Stimulated activated CD4-positive, alpha-beta T cell treated with anti-CD3 and anti-CD28 coated beads, Interleukin-4, amount 100 ng/mL, for 48 hours (primary cell): ENCODE results near the gene CECR2.
"Not testable (repeated sequence)": the region's sequence is repeated elsewhere in the genome, so short reads cannot be mapped to it uniquely, and the experiment has no call there.

ENCODE experiments used
- DNase-seq, 2 donors: peaks; one replicate each; pipeline ENCODE4 v3.0.0-alpha.2; 2020; ENCODE audit warnings: low read depth in 2 of 2

The CECR2 gene

GRCh38 chr22:17513612-17514011 is 144.4 kb downstream of the CECR2 start:
- no peak for DNase-seq

GRCh38 chr22:17514084-17514483 is 144.8 kb downstream of the CECR2 start:
- DNase-seq, result no peak

- DNase-seq, result no peak
Observed at GRCh38 chr22:17518406-17518805, 149.1 kb downstream of the CECR2 start.

GRCh38 chr22:17521971-17522370 is 152.7 kb downstream of the CECR2 start:
- not testable (repeated sequence) for DNase-seq

- no peak for DNase-seq
Observed at GRCh38 chr22:17523925-17524324, 154.7 kb downstream of the CECR2 start.

GRCh38 chr22:17536269-17536668 is 167.0 kb downstream of the CECR2 start:
- DNase-seq, result no peak

GRCh38 chr22:17537155-17537554 is 167.9 kb downstream of the CECR2 start:
- no peak for DNase-seq

GRCh38 chr22:17540481-17540880 is 171.2 kb downstream of the CECR2 start:
- no peak for DNase-seq

GRCh38 chr22:17541476-17541875 is 172.2 kb downstream of the CECR2 start:
- no peak for DNase-seq

GRCh38 chr22:17542452-17542851 is 173.2 kb downstream of the CECR2 start:
- DNase-seq, result no peak

GRCh38 chr22:17548010-17548755 is 178.9 kb downstream of the CECR2 start:
- DNase-seq, result no peak

- DNase-seq, result no peak
Observed at GRCh38 chr22:17548756-17549035, 179.4 kb downstream of the CECR2 start.

- DNase-seq, result no peak
Observed at GRCh38 chr22:17549183-17549582, 179.9 kb downstream of the CECR2 start.

- no peak for DNase-seq
Observed at GRCh38 chr22:17549655-17550054, 180.4 kb downstream of the CECR2 start.

GRCh38 chr22:17552737-17553136 is 183.5 kb downstream of the CECR2 start:
- no peak for DNase-seq

- DNase-seq, result no peak
Observed at GRCh38 chr22:17554814-17555213, 185.6 kb downstream of the CECR2 start.

- DNase-seq, result no peak
Observed at GRCh38 chr22:17559188-17559587, 189.9 kb downstream of the CECR2 start.

GRCh38 chr22:17562906-17563870 is 193.9 kb downstream of the CECR2 start, which contains the start of gene SLC25A18:
Gene SLC25A18, plus strand, starts transcription at chr22:17563498. Its CDS starts 16,447 bp downstream, at chr22:17579945.
- DNase-seq, result no peak

- DNase-seq, result no peak
Observed at GRCh38 chr22:17563936-17564391, 194.7 kb downstream of the CECR2 start.

GRCh38 chr22:17566016-17566687 is 196.9 kb downstream of the CECR2 start:
- not testable (repeated sequence) for DNase-seq

GRCh38 chr22:17566776-17567175 is 197.5 kb downstream of the CECR2 start:
- no peak for DNase-seq

GRCh38 chr22:17569971-17570511 is 200.8 kb downstream of the CECR2 start:
- no peak for DNase-seq
